ENCODE data around the gene CDK19. TPM values are rescaled to one million over a fixed set of nuclear protein-coding genes. Genes with fewer than 3 reads are reported as not detected.

Gene CDK19
- total and polyA plus RNA-seq, 2 experiments from 2014 or later, result 7.7 to 10.1 TPM

GRCh38 chr6:110652520-110652919 lies 162.7 kb downstream of the CDK19 start:
- no peak for ATAC-seq
- H3K4me1 Mint-ChIP-seq, result peaks cover 20% of the 10 kb centered on the region; the same call in 2 of the 3 replicates
- H3K79me2 ChIP-seq (replicated peaks; ENCODE audit: insufficient read depth), result no peaks in the 10 kb centered on the region
- no peak overlapping the region for H3K4me3 ChIP-seq
- TF ChIP-seq NANOG (IDR thresholded peaks at IDR 0.05; ENCODE audit: borderline replicate concordance), result no peak
- TF ChIP-seq ETS1 (IDR thresholded peaks at IDR 0.05), result no peak
- no peak for TF ChIP-seq JUNB (IDR thresholded peaks at IDR 0.05; ENCODE audit: unreplicated experiment)
- no peak for TF ChIP-seq EZH2 (IDR thresholded peaks at IDR 0.05; ENCODE audit: low read depth, unreplicated experiment)
- no peak for TF ChIP-seq POLR2AphosphoS5 (IDR thresholded peaks at IDR 0.05; ENCODE audit: low read depth)
- no peak for TF ChIP-seq STAT1 (IDR thresholded peaks at IDR 0.05; ENCODE audit: unreplicated experiment)
- no peak for TF ChIP-seq ZNF114 (CRISPR knock-in tag; IDR thresholded peaks at IDR 0.05)
- TF ChIP-seq REST (IDR thresholded peaks at IDR 0.05; ENCODE audit: unreplicated experiment), result no peak
- no peak for TF ChIP-seq CREB1 (CRISPR knock-in tag; IDR thresholded peaks at IDR 0.05; ENCODE audit: low read depth)
- no peak for TF ChIP-seq EZH2phosphoT487 (IDR thresholded peaks at IDR 0.05; ENCODE audit: unreplicated experiment)
- TF ChIP-seq ZNF331 (CRISPR knock-in tag; IDR thresholded peaks at IDR 0.05; ENCODE audit: low read depth), result no peak
- no peak for TF ChIP-seq CTCF (conservative IDR thresholded peaks at IDR 0.05; ENCODE audit: low read depth in 2 of 2)
- TF ChIP-seq ZNF462 (CRISPR knock-in tag; IDR thresholded peaks at IDR 0.05), result no peak
- H2AFZ ChIP-seq, result no peak overlapping the region
- H3K4me3 Mint-ChIP-seq, result no peak overlapping the region
- H3K36me3 Mint-ChIP-seq (ENCODE audit: low read depth), result no peaks in the 10 kb centered on the region
- no peak overlapping the region for H3K27ac Mint-ChIP-seq
- no peaks in the 10 kb centered on the region for H3F3A ChIP-seq (replicated peaks; ENCODE audit: low read depth)
- peaks cover 7% of the 10 kb centered on the region for H3K4me1 ChIP-seq (ENCODE audit: insufficient read depth)
- no peaks in the 10 kb centered on the region for H3K36me3 ChIP-seq (ENCODE audit: insufficient read depth)
- H4K20me1 ChIP-seq (replicated peaks; ENCODE audit: insufficient read depth), result no peaks in the 10 kb centered on the region
- no peak overlapping the region for H3K4me2 ChIP-seq
- no peak overlapping the region for H3K27ac ChIP-seq (ENCODE audit: low read depth)
- no peak for DNase-seq (ENCODE audit: low spot score)
- no peaks in the 10 kb centered on the region for H3K27me3 Mint-ChIP-seq (ENCODE audit: insufficient read depth, low read depth, poor library complexity)
- H3K9me3 Mint-ChIP-seq, result no peaks in the 10 kb centered on the region
- no peaks in the 10 kb centered on the region for H3K9me2 ChIP-seq (ENCODE audit: insufficient read depth)
- H3K27me3 ChIP-seq (ENCODE audit: insufficient read depth), result no peaks in the 10 kb centered on the region
